H1 (cell line): Measurements from ENCODE around the gene NSF. TPM values are rescaled to one million over a fixed set of nuclear protein-coding genes. Genes with fewer than 3 reads are reported as not detected.
"Not testable (repeated sequence)": the region's sequence is repeated elsewhere in the genome, so short reads cannot be mapped to it uniquely, and the experiment has no call there.

Experiments used
- CTCF ChIA-PET: fragments of 300-600 bp; sonication (Branson Sonifier 250); formaldehyde crosslinking; loops from one replicate; lab custom pipeline; 2021; ENCODE audit not compliant: partially characterized antibody; lab: Charles Lee
- POLR2A ChIA-PET: fragments of 300-600 bp; sonication (Branson Sonifier 250); formaldehyde crosslinking; loops from one replicate; lab custom pipeline; 2021; ENCODE audit warnings: inconsistent platforms; ENCODE audit not compliant: partially characterized antibody; lab: Charles Lee
- DNase-seq, 2 experiments: peaks; one replicate each; pipeline versions ENCODE4 v3.0.0 to v3.0.0-alpha.2; 2010 to 2022; ENCODE audit warnings: low spot score in 2 of 2, low read depth in 1 of 2, mixed read lengths in 1 of 2
- FAIRE-seq: peaks from 2 replicates; lab custom pipeline; 2011; peaks lifted over from hg19 to GRCh38; lab: Jason Lieb, UNC
- H2AFZ ChIP-seq: 2 replicates; pipeline ENCODE4 v1.8.1; 2012; ENCODE audit warnings: low read length, inconsistent platforms
- H2AK5ac ChIP-seq: 2 replicates; pipeline ENCODE4 v1.6.1; 2013; ENCODE audit warnings: low read depth, low read length
- H2BK120ac ChIP-seq: replicated peaks from 2 replicates; pipeline ENCODE3; 2013; ENCODE audit warnings: low read depth, low read length, inconsistent platforms
- H2BK12ac ChIP-seq: 2 replicates; pipeline ENCODE4 v1.6.1; 2013; ENCODE audit warnings: low read depth, low read length
- H2BK15ac ChIP-seq: 2 replicates; pipeline ENCODE4 v1.6.1; 2013; ENCODE audit warnings: low read length
- H2BK20ac ChIP-seq: 2 replicates; pipeline ENCODE4 v1.6.1; 2013; ENCODE audit warnings: low read length
- H2BK5ac ChIP-seq: 2 replicates; pipeline ENCODE4 v1.6.1; 2013; ENCODE audit warnings: low read depth, low read length
- H3K14ac ChIP-seq: 2 replicates; pipeline ENCODE4 v1.6.1; 2013; ENCODE audit warnings: inconsistent platforms; ENCODE audit not compliant: insufficient read length
- H3K18ac ChIP-seq: 2 replicates; pipeline ENCODE4 v1.6.1; 2013; ENCODE audit warnings: low read length; ENCODE audit errors: extremely low read depth
- H3K23ac ChIP-seq: 2 replicates; pipeline ENCODE4 v1.6.1; 2013; ENCODE audit warnings: inconsistent platforms; ENCODE audit not compliant: insufficient read length
- H3K23me2 ChIP-seq: 2 replicates; pipeline ENCODE4 v1.6.1; 2013; ENCODE audit warnings: low read depth, low read length
- H3K27ac ChIP-seq: 2 replicates; pipeline ENCODE4 v1.6.1; 2011; ENCODE audit warnings: low read depth, low read length, inconsistent platforms
- H3K27me3 ChIP-seq, 4 experiments: replicated peaks in 1 of 4; 1 replicate in 1 of 4; 2 replicates in 3 of 4; pipeline versions ENCODE4 v1.6.1 to v1.8.1; 2011 to 2013; ENCODE audit warnings: low read length in 3 of 4, mild to moderate bottlenecking in 3 of 4, inconsistent platforms in 2 of 4, mixed read lengths in 2 of 4, moderate library complexity in 1 of 4; ENCODE audit not compliant: control insufficient read depth in 3 of 4, insufficient read depth in 3 of 4; ENCODE audit errors: extremely low read depth in 1 of 4
- H3K36me3 ChIP-seq, 4 experiments: 2 replicates each; pipeline versions ENCODE4 v1.6.1 to v1.8.1; 2011 to 2013; ENCODE audit warnings: mild to moderate bottlenecking in 4 of 4, low read length in 3 of 4, moderate library complexity in 2 of 4, control low read depth in 1 of 4, inconsistent platforms in 1 of 4; ENCODE audit not compliant: insufficient read depth in 4 of 4, control insufficient read depth in 2 of 4
- H3K4ac ChIP-seq: replicated peaks from 2 replicates; pipeline ENCODE3; 2013; ENCODE audit warnings: low read length, low read depth, mixed read lengths, inconsistent platforms; ENCODE audit not compliant: insufficient read length
- H3K4me1 ChIP-seq, 4 experiments: replicated peaks in 1 of 4; 1 replicate in 1 of 4; 2 replicates in 3 of 4; pipeline versions ENCODE4 v1.6.1 to v1.8.1; 2011 to 2013; ENCODE audit warnings: low read length in 3 of 4, inconsistent platforms in 2 of 4, mixed read lengths in 1 of 4; ENCODE audit not compliant: insufficient read depth in 4 of 4, control insufficient read depth in 3 of 4
- H3K4me2 ChIP-seq, 2 experiments: 2 replicates each; pipeline versions ENCODE4 v1.6.1 to v1.8.1; 2011 to 2013; ENCODE audit warnings: low read depth in 2 of 2, low read length in 2 of 2, control low read depth in 1 of 2, inconsistent platforms in 1 of 2, mild to moderate bottlenecking in 1 of 2; ENCODE audit not compliant: insufficient read depth in 1 of 2
- H3K4me3 ChIP-seq, 4 experiments: fragments of 200-600, 300-600 bp in 1 of 4; sonication (generic), shearing (Covaris generic), sonication (Bioruptor Twin) in 1 of 4; 2 replicates each; pipeline versions ENCODE4 v1.5.1 to v1.8.1; 2011 to 2016; ENCODE audit warnings: low read length in 4 of 4, low read depth in 3 of 4, control low read depth in 2 of 4, inconsistent platforms in 2 of 4, mild to moderate bottlenecking in 2 of 4, mixed read lengths in 1 of 4, moderate library complexity in 1 of 4; ENCODE audit not compliant: insufficient read depth in 2 of 4; ENCODE audit errors: extremely low read depth in 1 of 4
- H3K56ac ChIP-seq: replicated peaks from 2 replicates; pipeline ENCODE3; 2013; ENCODE audit warnings: low read depth, mild to moderate bottlenecking, mixed read lengths, low read length, inconsistent platforms; ENCODE audit not compliant: insufficient read length
- H3K79me1 ChIP-seq: 2 replicates; pipeline ENCODE4 v1.6.1; 2013; ENCODE audit warnings: low read depth, low read length, control low read depth
- H3K79me2 ChIP-seq, 2 experiments: 2 replicates each; pipeline versions ENCODE4 v1.6.1 to v1.8.1; 2012 to 2013; ENCODE audit warnings: low read length in 2 of 2, mild to moderate bottlenecking in 2 of 2, inconsistent platforms in 1 of 2; ENCODE audit not compliant: insufficient read depth in 2 of 2, control insufficient read depth in 1 of 2
- H3K9ac ChIP-seq, 4 experiments: replicated peaks in 1 of 4; 1 replicate in 1 of 4; 2 replicates in 3 of 4; pipeline versions ENCODE4 v1.6.1 to v1.8.1; 2011 to 2013; ENCODE audit warnings: low read depth in 3 of 4, low read length in 3 of 4, control low read depth in 2 of 4, mild to moderate bottlenecking in 2 of 4, moderate library complexity in 2 of 4, inconsistent platforms in 1 of 4; ENCODE audit errors: extremely low read depth in 1 of 4
- H3K9me3 ChIP-seq, 2 experiments: 2 replicates each; pipeline versions ENCODE4 v1.6.1 to v1.8.1; 2012 to 2013; ENCODE audit warnings: mild to moderate bottlenecking in 2 of 2, moderate library complexity in 2 of 2, control low read depth in 1 of 2, inconsistent platforms in 1 of 2, low read depth in 1 of 2, low read length in 1 of 2, mixed read lengths in 1 of 2; ENCODE audit not compliant: insufficient read depth in 2 of 2
- H4K20me1 ChIP-seq, 2 experiments: replicated peaks in 1 of 2; 2 replicates each; pipeline versions ENCODE3 to v1.8.1; 2011 to 2013; ENCODE audit warnings: inconsistent platforms in 2 of 2, low read length in 2 of 2, mild to moderate bottlenecking in 1 of 2; ENCODE audit not compliant: insufficient read depth in 2 of 2, control insufficient read depth in 1 of 2
- H4K5ac ChIP-seq: 2 replicates; pipeline ENCODE4 v1.6.1; 2013; ENCODE audit warnings: low read length, low read depth, mixed read lengths, inconsistent platforms; ENCODE audit not compliant: insufficient read length
- H4K8ac ChIP-seq: 2 replicates; pipeline ENCODE4 v1.8.0; 2013; ENCODE audit warnings: mild to moderate bottlenecking, moderate library complexity, low read length, inconsistent platforms; ENCODE audit not compliant: insufficient read depth; ENCODE audit errors: extremely low read depth
- H4K91ac ChIP-seq: replicated peaks from 2 replicates; pipeline ENCODE3; 2013; ENCODE audit warnings: low read length, mixed read lengths, inconsistent platforms; ENCODE audit not compliant: insufficient read length
- WGBS, 2 experiments: shearing (Covaris generic) in 1 of 2; methylation state at CpG; one replicate each; pipeline versions ENCODE4 v1.1.6 to v1.1.7; 2013 to 2015; ENCODE audit warnings: low lambda C conversion rate in 2 of 2, mixed read lengths in 2 of 2, inconsistent platforms in 1 of 2, low coverage in 1 of 2, missing lambda C conversion rate in 1 of 2; ENCODE audit not compliant: insufficient replicate concordance in 2 of 2, insufficient coverage in 1 of 2, insufficient read length in 1 of 2; ENCODE audit errors: extremely low coverage in 1 of 2, missing lambda C conversion rate in 1 of 2; 5-methylcytosine and 5-hydroxymethylcytosine counted together
- polyA plus RNA-seq, 7 experiments: library from polyadenylated mRNA; depleted of rRNA in 3 of 7; stranded (reverse) in 5 of 7; unstranded in 2 of 7; fragments of >200 nt in 5 of 7; fragments of 200-250 nt in 2 of 7; gene quantifications; 1 replicate in 5 of 7; 2 replicates in 1 of 7; 4 replicates in 1 of 7; pipeline versions ENCODE4 v1.2.1 to v1.2.3, GENCODE V29; 2011 to 2013; ENCODE audit warnings: missing spikeins in 2 of 7, mixed read lengths in 2 of 7
- total RNA-seq: library from RNA; stranded (reverse); fragmentation: NEBNext Ultra II Directional; extraction: Animal tissue kit (Norgen Biotek cat#: 25700); gene quantifications from 2 replicates; pipeline ENCODE4 v1.2.1, GENCODE V29; 2021

The NSF gene
- total and polyA plus RNA-seq, 2 of the 8 experiments (the other 6 are each of a cell fraction or from before 2014, with no cell fraction given), result 13.0 to 27.7 TPM

DNA sequence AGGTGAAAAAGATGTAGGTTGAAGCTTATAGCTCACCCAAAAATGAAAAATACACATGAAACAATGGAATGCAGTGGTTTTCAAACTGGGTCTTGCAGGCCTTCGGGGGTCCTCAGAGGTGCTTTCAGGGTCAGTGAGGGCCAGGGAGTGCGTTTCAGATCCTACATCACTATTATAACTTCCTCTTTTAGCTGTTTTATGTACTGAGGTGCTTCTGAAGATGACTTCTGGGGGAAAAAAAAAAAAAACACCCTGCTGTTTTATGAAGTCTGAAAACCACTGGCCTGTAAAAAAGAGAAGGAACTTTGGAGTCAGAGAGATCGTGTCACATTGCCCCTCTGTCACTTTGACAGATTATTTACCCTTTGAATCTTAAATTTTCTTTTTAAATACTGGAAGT is 102.8 kb downstream of the NSF start:
- H4K8ac ChIP-seq, CTCF ChIA-PET, H3K9ac ChIP-seq, H4K20me1 ChIP-seq, H2BK20ac ChIP-seq, H2BK15ac ChIP-seq, H3K4me3 ChIP-seq, H3K36me3 ChIP-seq, H3K23ac ChIP-seq, H3K14ac ChIP-seq, H2BK12ac ChIP-seq, DNase-seq, H3K79me2 ChIP-seq, H3K56ac ChIP-seq, H4K5ac ChIP-seq, H3K23me2 ChIP-seq, H2AFZ ChIP-seq, H3K9me3 ChIP-seq, H3K4me2 ChIP-seq, H3K4ac ChIP-seq, H3K27ac ChIP-seq, H3K27me3 ChIP-seq, H2BK120ac ChIP-seq, H2AK5ac ChIP-seq, FAIRE-seq, H3K18ac ChIP-seq, POLR2A ChIA-PET, H4K91ac ChIP-seq, H3K79me1 ChIP-seq, H3K4me1 ChIP-seq, H2BK5ac ChIP-seq: not testable (repeated sequence)
- WGBS, 2 experiments, result 81% methylated on average over 2 of the region's 3 CpGs; no CpG with 5 or more reads in 1 of the 2 experiments

DNA sequence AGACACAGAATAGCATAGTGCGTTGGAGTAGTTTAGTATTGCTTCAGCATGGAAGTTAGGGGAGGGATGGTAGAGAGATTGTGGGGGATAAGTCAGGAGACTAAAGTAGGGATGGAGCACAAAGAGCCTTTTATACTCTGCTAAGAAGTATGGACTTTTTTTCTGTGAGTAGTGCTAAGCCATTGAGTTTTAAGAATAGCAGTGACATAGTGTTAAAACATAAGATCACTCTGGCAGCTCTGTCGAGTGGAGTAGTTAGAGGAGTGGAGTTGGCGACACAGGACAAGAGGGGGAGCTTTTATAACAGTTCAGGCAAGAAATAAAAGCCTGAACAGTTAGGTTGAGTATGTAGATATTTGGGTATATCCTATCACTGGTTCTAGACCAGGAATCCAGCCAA is 106.1 kb downstream of the NSF start:
- POLR2A ChIA-PET, DNase-seq, FAIRE-seq, H3K23ac ChIP-seq, H2BK20ac ChIP-seq, H3K79me2 ChIP-seq, H4K5ac ChIP-seq, H2BK15ac ChIP-seq, H3K4ac ChIP-seq, H3K27me3 ChIP-seq, H4K8ac ChIP-seq, CTCF ChIA-PET, H3K9ac ChIP-seq, H3K36me3 ChIP-seq, H3K56ac ChIP-seq, H2BK5ac ChIP-seq, H2AK5ac ChIP-seq, H3K79me1 ChIP-seq, H3K14ac ChIP-seq, H3K9me3 ChIP-seq, H4K91ac ChIP-seq, H3K18ac ChIP-seq, H3K4me3 ChIP-seq, H2AFZ ChIP-seq, H2BK120ac ChIP-seq, H3K4me2 ChIP-seq, H4K20me1 ChIP-seq, H3K23me2 ChIP-seq, H3K4me1 ChIP-seq, H2BK12ac ChIP-seq, H3K27ac ChIP-seq: not testable (repeated sequence)
- WGBS, 2 experiments, result no CpG with 5 or more reads among the region's 3 CpGs
